Measurements from ENCODE around the gene SNX8. TPM values are rescaled to one million over a fixed set of nuclear protein-coding genes. Genes with fewer than 3 reads are reported as not detected.

SNX8 gene
- total and polyA plus RNA-seq, 2 donors (not counting 3 experiments of a cell fraction or from before 2014, with no cell fraction given): 24.5 to 50.3 TPM

DNA sequence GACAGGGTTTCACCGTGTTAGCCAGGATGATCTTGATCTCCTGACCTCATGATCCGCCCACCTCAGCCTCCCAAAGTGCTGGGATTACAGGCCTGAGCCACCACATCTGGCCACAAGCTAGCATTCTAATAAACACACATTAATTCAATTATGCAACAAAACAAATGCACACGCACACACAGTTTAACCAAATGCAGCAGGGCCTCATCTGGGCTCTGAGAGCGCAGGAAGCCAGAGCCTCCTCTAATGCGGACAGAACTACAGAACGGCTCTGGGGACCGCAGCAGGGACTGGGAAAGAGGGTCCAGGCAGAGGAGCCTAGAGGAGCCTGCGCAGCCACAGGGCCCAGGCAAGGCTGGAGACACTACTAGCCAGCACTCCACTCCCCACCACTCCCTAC lies 85.3 kb downstream of the SNX8 start:
- ChIA-PET CTCF (interaction anchor here (1.1 kb wide), 1 partner anchor 119 kb away, joined by 4 read pairs; no protein-coding TSS in a partner anchor), POLR2A (interaction anchor here (0.6 kb wide), 1 partner anchor 189 kb away, joined by 4 read pairs; no protein-coding TSS in a partner anchor)
- dilution Hi-C loops (cut with MboI; ENCODE audit: extremely low pct_ligation_motif_present, low sequenced_read_pairs) (no loop called here), intact Hi-C loops (cut with micrococcal nuclease) (no loop called here)
- Histone ChIP-seq H3K9ac (replicated peaks; ENCODE audit: extremely low read depth, insufficient read depth, low read length) (no peak overlapping the region), H3K4me2 (ENCODE audit: insufficient read depth, low read length) (no peak overlapping the region), H3K4me1 (ENCODE audit: control insufficient read depth, extremely low read depth, insufficient read depth, low read length) (peaks cover 14% of the 10 kb centered on the region), H3K9me3 (replicated peaks; ENCODE audit: control insufficient read depth, insufficient read depth, low read length) (no peaks in the 10 kb centered on the region), H2AFZ (ENCODE audit: low read depth, low read length) (no peak overlapping the region), H3K27me3 (ENCODE audit: control insufficient read depth in 2 of 2, insufficient read depth in 2 of 2, low read length in 2 of 2) (no peaks in the 10 kb centered on the region), H3K9me1 (replicated peaks; ENCODE audit: control insufficient read depth, extremely low read depth, insufficient read depth, low read length) (no peaks in the 10 kb centered on the region), H3K27ac (ENCODE audit: insufficient read depth, low read depth, low read length) (no peak overlapping the region), H4K20me1 (replicated peaks; ENCODE audit: control insufficient read depth, extremely low read depth, insufficient read depth, low read length) (no peaks in the 10 kb centered on the region), H3K36me3 (ENCODE audit: control insufficient read depth in 2 of 2, extremely low read depth in 1 of 2, insufficient read depth in 2 of 2, low read length in 2 of 2) (peaks cover 4 to 19% of the 10 kb centered on the region in 2 experiments), H3K79me2 (ENCODE audit: control insufficient read depth, insufficient read depth, low read length) (peaks cover 25% of the 10 kb centered on the region), H3K4me3 (replicated peaks in 1 of 3; ENCODE audit: insufficient read depth in 1 of 3, low read depth in 1 of 3, low read length in 3 of 3) (no peak overlapping the region)
- no TSS peak for BruUV-seq (replicated peaks)
- DNase-seq (ENCODE audit: low read depth, low spot score) (no peak), FAIRE-seq (no peak)
- TF ChIP-seq JUN (IDR thresholded peaks at IDR 0.05; ENCODE audit: borderline replicate concordance, insufficient read depth, insufficient read length, low read depth): no peak
- TF ChIP-seq POLR2A (IDR thresholded peaks at IDR 0.05; ENCODE audit: low read depth, low read length): no peak
- TF ChIP-seq EZH2 (IDR thresholded peaks at IDR 0.05; ENCODE audit: borderline replicate concordance, low read depth, low read length, severe bottlenecking): no peak
- no peak for TF ChIP-seq CTCF (IDR thresholded peaks at IDR 0.05; ENCODE audit: extremely low read depth in 1 of 2, insufficient read depth in 1 of 2, low read depth in 1 of 2, low read length in 2 of 2)
- no peak for TF ChIP-seq FOS (IDR thresholded peaks at IDR 0.05; ENCODE audit: borderline replicate concordance, insufficient read depth, low read length)
- no peak for TF ChIP-seq POLR2AphosphoS5 (IDR thresholded peaks at IDR 0.05; ENCODE audit: insufficient read depth, low read depth, low read length)
- TF ChIP-seq, protein P1, sequence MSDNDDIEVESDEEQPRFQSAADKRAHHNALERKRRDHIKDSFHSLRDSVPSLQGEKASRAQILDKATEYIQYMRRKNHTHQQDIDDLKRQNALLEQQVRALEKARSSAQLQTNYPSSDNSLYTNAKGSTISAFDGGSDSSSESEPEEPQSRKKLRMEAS (IDR thresholded peaks at IDR 0.05; ENCODE audit: insufficient read depth, insufficient read length): no peak
- TF ChIP-seq MYC (IDR thresholded peaks at IDR 0.05; ENCODE audit: low read depth, low read length): no peak
- no peak for TF ChIP-seq GATA2 (IDR thresholded peaks at IDR 0.05; ENCODE audit: insufficient read depth, insufficient read length, low read depth, low read length)

Measured in endothelial cell of umbilical vein (primary cell).